ENCODE measurements around the gene F3. TPM values are rescaled to one million over a fixed set of nuclear protein-coding genes. Genes with fewer than 3 reads are reported as not detected.

Gene F3
- total RNA-seq, 2 experiments from 2014 or later, result not detected

- POLR2A ChIA-PET, result no interaction called here
- CTCF ChIA-PET, result no interaction called here
- Histone ChIP-seq H3K27ac (ENCODE audit: low read depth in 1 of 2, low read length in 2 of 2) (no peak overlapping the region), H3K36me3 (ENCODE audit: insufficient read depth, low read length) (peaks cover 33% of the 10 kb centered on the region), H3K27me3 (ENCODE audit: control insufficient read depth in 1 of 2, insufficient read depth in 2 of 2, low read length in 2 of 2) (no peaks in the 10 kb centered on the region), H3K9me3 (ENCODE audit: control insufficient read depth in 1 of 2, insufficient read depth in 1 of 2, low read length in 2 of 2) (no peaks in the 10 kb centered on the region), H3K4me1 (ENCODE audit: insufficient read depth, low read length) (no peaks in the 10 kb centered on the region), H3K4me3 (ENCODE audit: low read length) (no peak overlapping the region)
- no peak overlapping the region for H3K27ac Mint-ChIP-seq
- ATAC-seq (ENCODE audit: poor library complexity), result no peak
- H3K9me3 Mint-ChIP-seq, result no peaks in the 10 kb centered on the region
- no peaks in the 10 kb centered on the region for H3K27me3 Mint-ChIP-seq
- peaks cover 76% of the 10 kb centered on the region for H3K36me3 Mint-ChIP-seq (ENCODE audit: low read depth)
- no peak overlapping the region for H3K4me3 Mint-ChIP-seq
- H3K4me1 Mint-ChIP-seq (ENCODE audit: low read depth), result no peaks in the 10 kb centered on the region
- DNase-seq, result no peak
- intact Hi-C loops (cut with DNase I, micrococcal nuclease), result no loop called here
- TF ChIP-seq CTCF (IDR thresholded peaks at IDR 0.05), result no peak
Observed at GRCh38 chr1:94490556-94490955, 51.0 kb downstream of the F3 start.

- no peak overlapping the region for H3K27ac Mint-ChIP-seq
- ATAC-seq (ENCODE audit: poor library complexity) (no peak), DNase-seq (no peak)
- no peaks in the 10 kb centered on the region for H3K27me3 Mint-ChIP-seq
- Histone ChIP-seq H3K9me3 (ENCODE audit: control insufficient read depth in 1 of 2, insufficient read depth in 1 of 2, low read length in 2 of 2) (no peaks in the 10 kb centered on the region), H3K4me3 (ENCODE audit: low read length) (no peak overlapping the region), H3K36me3 (ENCODE audit: insufficient read depth, low read length) (peaks cover 32% of the 10 kb centered on the region), H3K27ac (ENCODE audit: low read depth in 1 of 2, low read length in 2 of 2) (no peak overlapping the region), H3K4me1 (ENCODE audit: insufficient read depth, low read length) (no peaks in the 10 kb centered on the region), H3K27me3 (ENCODE audit: control insufficient read depth in 1 of 2, insufficient read depth in 2 of 2, low read length in 2 of 2) (no peaks in the 10 kb centered on the region)
- no peak for TF ChIP-seq CTCF (IDR thresholded peaks at IDR 0.05)
- CTCF ChIA-PET, result no interaction called here
- POLR2A ChIA-PET, result no interaction called here
- no peaks in the 10 kb centered on the region for H3K4me1 Mint-ChIP-seq (ENCODE audit: low read depth)
- intact Hi-C loops (cut with DNase I, micrococcal nuclease), result no loop called here
- H3K9me3 Mint-ChIP-seq, result no peaks in the 10 kb centered on the region
- H3K36me3 Mint-ChIP-seq (ENCODE audit: low read depth), result peaks cover 85% of the 10 kb centered on the region
- no peak overlapping the region for H3K4me3 Mint-ChIP-seq
Observed at GRCh38 chr1:94486990-94487389, 54.6 kb downstream of the F3 start.

- Histone ChIP-seq H3K4me3 (ENCODE audit: low read length) (no peak overlapping the region), H3K9me3 (ENCODE audit: control insufficient read depth in 1 of 2, insufficient read depth in 1 of 2, low read length in 2 of 2) (no peaks in the 10 kb centered on the region), H3K36me3 (ENCODE audit: insufficient read depth, low read length) (peaks cover 7% of the 10 kb centered on the region), H3K27me3 (ENCODE audit: control insufficient read depth in 1 of 2, insufficient read depth in 2 of 2, low read length in 2 of 2) (no peaks in the 10 kb centered on the region), H3K27ac (ENCODE audit: low read depth in 1 of 2, low read length in 2 of 2) (no peak overlapping the region), H3K4me1 (ENCODE audit: insufficient read depth, low read length) (no peaks in the 10 kb centered on the region)
- Mint-ChIP-seq H3K36me3 (ENCODE audit: low read depth) (peaks cover 67% of the 10 kb centered on the region), H3K27ac (no peak overlapping the region), H3K4me1 (ENCODE audit: low read depth) (no peaks in the 10 kb centered on the region), H3K27me3 (no peaks in the 10 kb centered on the region), H3K9me3 (no peaks in the 10 kb centered on the region), H3K4me3 (no peak overlapping the region)
- ATAC-seq (ENCODE audit: poor library complexity), result peak; percentile 75
- DNase-seq, result peak in 12 of 14 experiments; percentile 0 to 73 (median 12)
- peak; percentile 79 for TF ChIP-seq CTCF (IDR thresholded peaks at IDR 0.05)
- CTCF ChIA-PET, result interaction anchor here (0.6 to 1.6 kb wide), 10 partner anchors 10 to 373 kb away, joined by 3 to 8 read pairs (median 3); no protein-coding TSS in a partner anchor
- intact Hi-C loops (cut with DNase I, micrococcal nuclease), result loop anchor here (1.0 to 5.0 kb wide), 4 partner anchors 325 to 562 kb away; no protein-coding TSS in a partner anchor
- POLR2A ChIA-PET, result interaction anchor here (1.0 kb wide), 1 partner anchor 64 kb away, joined by 3 read pairs; no protein-coding TSS in a partner anchor
Observed at GRCh38 chr1:94481473-94481933, 60.1 kb downstream of the F3 start.

Measured in CD4-positive, alpha-beta T cell (primary cell).